SK-N-SH treated with all-trans-retinoic acid at 6 μM for 48 hours (cell line): ENCODE measurements around the gene MYO1F.

Experiments used
- ATAC-seq: fragments of 200-7000 bp; cut with Tn5 transposase; 3 replicates; pipeline ENCODE4 v1.9.1; 2020; ENCODE audit warnings: mild to moderate bottlenecking, moderate library complexity
- CREB5 ChIP-seq: fragments of 250-450 bp; sonication (Bioruptor Pico); IDR thresholded peaks from 2 replicates; pipeline ENCODE4 v1.5.1; 2020; ENCODE audit warnings: low read depth, mild to moderate bottlenecking, moderate library complexity
- CSDC2 ChIP-seq: fragments of 250-450 bp; sonication (Bioruptor Pico); IDR thresholded peaks from 2 replicates; pipeline ENCODE4 v1.5.0; 2020; ENCODE audit warnings: mild to moderate bottlenecking, moderate library complexity
- ESRRG ChIP-seq: fragments of 250-450 bp; sonication (Bioruptor Pico); IDR thresholded peaks from 2 replicates; pipeline ENCODE4 v1.6.1; 2021; ENCODE audit warnings: mild to moderate bottlenecking
- ISL1 ChIP-seq: fragments of 250-450 bp; sonication (Bioruptor Pico); IDR thresholded peaks from 2 replicates; pipeline ENCODE4 v2.1.2; 2022; ENCODE audit warnings: mild to moderate bottlenecking, moderate library complexity
- OSR1 ChIP-seq: fragments of 250-450 bp; sonication (Bioruptor Pico); IDR thresholded peaks from 2 replicates; pipeline ENCODE4 v1.8.0; 2022; ENCODE audit warnings: moderate library complexity, mild to moderate bottlenecking, inconsistent platforms
- POU6F1 ChIP-seq: fragments of 250-450 bp; sonication (Bioruptor Pico); IDR thresholded peaks from 2 replicates; pipeline ENCODE4 v1.8.0; 2021; ENCODE audit warnings: low read depth, mild to moderate bottlenecking, moderate library complexity, borderline replicate concordance
- PPARA ChIP-seq: fragments of 250-450 bp; sonication (Bioruptor Pico); IDR thresholded peaks from 2 replicates; pipeline ENCODE4 v1.5.0; 2020; ENCODE audit warnings: mild to moderate bottlenecking, borderline replicate concordance
- RARB ChIP-seq: fragments of 250-450 bp; sonication (Bioruptor Pico); IDR thresholded peaks from 2 replicates; pipeline ENCODE4 v1.8.0; 2021; ENCODE audit warnings: mild to moderate bottlenecking, moderate library complexity
- TCF4 ChIP-seq: fragments of 250-450 bp; sonication (Bioruptor Pico); IDR thresholded peaks from 2 replicates; pipeline ENCODE4 v1.8.0; 2021; ENCODE audit warnings: mild to moderate bottlenecking, moderate library complexity, borderline replicate concordance
- TOX ChIP-seq: fragments of 250-450 bp; sonication (Bioruptor Pico); IDR thresholded peaks from 2 replicates; pipeline ENCODE4 v1.8.0; 2021; ENCODE audit warnings: mild to moderate bottlenecking, moderate library complexity, borderline replicate concordance
- TSHZ2 ChIP-seq: fragments of 250-450 bp; sonication (Bioruptor Pico); IDR thresholded peaks from 2 replicates; pipeline ENCODE4 v1.5.0; 2020; ENCODE audit warnings: mild to moderate bottlenecking, moderate library complexity
- ZC3H10 ChIP-seq: fragments of 250-450 bp; sonication (Bioruptor Pico); IDR thresholded peaks from 2 replicates; pipeline ENCODE4 v1.5.1; 2021; ENCODE audit warnings: mild to moderate bottlenecking, moderate library complexity
- ZFP3 ChIP-seq: fragments of 250-450 bp; sonication (Bioruptor Pico); IDR thresholded peaks from 2 replicates; pipeline ENCODE4 v1.5.0; 2020; ENCODE audit warnings: mild to moderate bottlenecking, moderate library complexity
- ZNF8 ChIP-seq: fragments of 450-650 bp; formaldehyde crosslinking; IDR thresholded peaks from 2 replicates; pipeline ENCODE4 v1.5.0; 2020; ENCODE audit warnings: mild to moderate bottlenecking, moderate library complexity

Gene MYO1F

GRCh38 chr19:8519388-8519787 lies 57.9 kb downstream of the MYO1F start (continued):
- TF ChIP-seq TSHZ2 (CRISPR knock-in tag) = no peak
- TF ChIP-seq CSDC2 = no peak
- no peak for TF ChIP-seq ESRRG

GRCh38 chr19:8518536-8518935 lies 58.7 kb downstream of the MYO1F start:
- ATAC-seq = no peak
- no peak for TF ChIP-seq ISL1 (CRISPR knock-in tag)
- TF ChIP-seq ZFP3 (CRISPR knock-in tag) = no peak
- TF ChIP-seq ZNF8 (CRISPR knock-in tag) = no peak
- no peak for TF ChIP-seq TSHZ2 (CRISPR knock-in tag)
- TF ChIP-seq PPARA (CRISPR knock-in tag) = no peak
- no peak for TF ChIP-seq CSDC2
- no peak for TF ChIP-seq RARB
- no peak for TF ChIP-seq OSR1 (CRISPR knock-in tag)
- TF ChIP-seq POU6F1 (CRISPR knock-in tag) = no peak
- no peak for TF ChIP-seq CREB5 (CRISPR knock-in tag)
- TF ChIP-seq ESRRG = no peak

- ATAC-seq = no peak
- TF ChIP-seq TOX (CRISPR knock-in tag) = no peak
- no peak for TF ChIP-seq RARB
- TF ChIP-seq ZC3H10 (CRISPR knock-in tag) = no peak
- no peak for TF ChIP-seq TSHZ2 (CRISPR knock-in tag)
- no peak for TF ChIP-seq ZNF8 (CRISPR knock-in tag)
- no peak for TF ChIP-seq TCF4 (CRISPR knock-in tag)
- no peak for TF ChIP-seq POU6F1 (CRISPR knock-in tag)
- TF ChIP-seq ZFP3 (CRISPR knock-in tag) = no peak
Measured at GRCh38 chr19:8517551-8518442, 59.4 kb downstream of the MYO1F start.
